Parathyroid adenoma (tissue), 2 donors: Measurements from ENCODE around the gene FAM24B.

Experiments
- H2AFZ ChIP-seq: fragments of 300-600 bp; sonication (generic); one replicate; pipeline ENCODE4 v1.7.0; 2017; ENCODE audit warnings: antibody characterized with exemption, mild to moderate bottlenecking
- H3K27ac ChIP-seq: fragments of 300-600 bp; sonication (generic); one replicate; pipeline ENCODE4 v1.7.0; 2017
- H3K27me3 ChIP-seq: fragments of 300-600 bp; sonication (generic); one replicate; pipeline ENCODE4 v1.7.0; 2017; ENCODE audit warnings: low read length; ENCODE audit not compliant: control insufficient read depth, insufficient read depth
- H3K36me3 ChIP-seq: fragments of 300-600 bp; sonication (generic); one replicate; pipeline ENCODE4 v1.7.0; 2017; ENCODE audit warnings: low read length; ENCODE audit not compliant: control insufficient read depth, insufficient read depth
- H3K4me1 ChIP-seq: fragments of 300-600 bp; sonication (generic); one replicate; pipeline ENCODE4 v1.7.0; 2017; ENCODE audit warnings: control low read depth
- H3K4me2 ChIP-seq: fragments of 300-600 bp; sonication (generic); one replicate; pipeline ENCODE4 v1.7.0; 2017; ENCODE audit warnings: low read length
- H3K4me3 ChIP-seq: fragments of 300-600 bp; sonication (generic); one replicate; pipeline ENCODE4 v1.7.0; 2017; ENCODE audit warnings: low read depth, low read length
- H3K79me2 ChIP-seq: fragments of 300-600 bp; sonication (generic); one replicate; pipeline ENCODE4 v1.7.0; 2017; ENCODE audit warnings: control low read depth
- H3K9ac ChIP-seq: fragments of 300-600 bp; sonication (generic); one replicate; pipeline ENCODE4 v1.7.0; 2017; ENCODE audit warnings: mild to moderate bottlenecking
- H3K9me3 ChIP-seq: fragments of 300-600 bp; sonication (generic); one replicate; pipeline ENCODE4 v1.7.0; 2017; ENCODE audit warnings: low read length; ENCODE audit not compliant: control insufficient read depth
- TF ChIP-seq, protein P1 (sequence below): fragments of 300-600 bp; sonication (generic); IDR thresholded peaks from one replicate; pipeline ENCODE4 v1.7.0; 2017; ENCODE audit warnings: antibody characterized with exemption, mild to moderate bottlenecking
- donor health status: primary hyperparathyroidism.

FAM24B gene

DNA sequence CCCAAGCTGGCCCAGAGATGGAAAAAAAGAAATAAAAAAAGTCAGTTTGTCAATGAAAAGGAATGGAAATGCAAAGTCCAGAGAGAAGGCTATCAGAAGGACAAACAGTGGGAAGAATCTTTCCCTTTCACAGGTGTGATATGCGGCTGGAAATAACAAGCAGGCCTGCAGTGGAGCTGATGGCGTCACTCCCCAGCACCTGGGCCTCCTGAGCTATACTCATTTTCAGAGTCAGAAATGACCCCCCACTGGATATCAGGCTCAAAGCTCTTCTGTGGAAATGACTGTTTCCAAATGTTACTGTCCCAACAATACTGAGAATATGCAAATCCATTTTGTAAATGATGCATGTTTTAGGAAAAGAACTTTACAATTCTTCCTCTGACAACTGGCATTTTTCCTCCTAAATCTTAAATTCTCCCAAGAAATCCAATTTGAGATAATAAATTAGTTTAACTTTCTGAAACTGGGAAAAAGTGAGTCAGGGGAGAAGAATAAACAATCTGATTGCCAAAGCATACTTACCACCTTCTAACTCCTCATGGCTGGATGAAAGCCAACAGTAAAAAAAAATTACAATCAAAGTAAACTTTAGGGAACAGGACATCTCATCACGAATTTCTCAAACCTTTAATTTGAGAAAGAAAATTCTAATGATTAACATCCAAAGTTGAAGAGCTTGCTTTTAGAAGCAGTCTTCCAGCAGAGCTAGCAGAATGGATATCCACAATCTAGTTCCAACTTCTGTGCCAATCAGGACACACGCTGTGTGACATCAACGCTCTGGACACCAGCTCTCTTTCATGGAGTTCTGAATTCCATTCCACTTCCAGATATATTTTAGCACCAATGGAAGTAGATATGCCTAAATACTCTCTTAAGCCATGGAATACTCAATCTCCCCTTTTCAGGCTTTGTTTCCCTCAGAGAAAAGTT lies 28.4 kb downstream of the FAM24B start:
- no peaks in the 10 kb centered on the region for H3K4me1 ChIP-seq

DNA sequence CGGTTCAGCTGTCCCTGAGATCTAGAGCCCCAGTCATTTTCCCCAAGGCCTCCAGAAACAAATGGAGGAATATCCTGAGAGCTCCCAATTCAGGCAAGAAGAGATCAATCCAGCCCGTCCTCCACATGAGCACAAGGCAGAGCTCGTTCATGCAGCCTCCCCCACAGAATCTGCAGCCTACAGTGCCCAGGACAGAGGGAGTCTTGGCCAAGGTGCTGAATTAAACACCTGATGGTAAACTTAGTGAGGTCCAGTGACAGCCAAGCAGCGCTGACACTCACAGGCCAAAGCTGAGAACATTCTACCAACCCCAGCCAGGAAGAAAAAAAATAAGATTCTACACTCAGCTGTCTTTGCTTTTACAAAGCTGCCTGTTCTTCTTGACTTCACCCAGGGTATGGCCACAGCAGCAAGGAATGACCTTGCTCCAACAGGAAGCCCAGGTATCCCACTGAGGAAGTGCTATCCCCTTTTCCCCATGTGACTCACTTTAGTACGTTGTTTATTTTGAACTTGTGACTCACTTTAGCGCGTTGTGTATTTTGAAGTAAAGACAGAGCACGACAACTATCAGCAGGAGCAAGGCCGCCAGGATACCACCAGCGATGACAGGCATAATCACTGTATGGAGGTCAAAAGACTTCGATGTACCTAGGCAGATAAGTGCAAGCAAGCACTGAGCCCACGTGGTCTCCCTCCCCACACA lies 29.3 kb downstream of the FAM24B start:
- no peak overlapping the region for H3K4me3 ChIP-seq
- H3K4me2 ChIP-seq, result no peak overlapping the region
- no peaks in the 10 kb centered on the region for H3K79me2 ChIP-seq
- no peaks in the 10 kb centered on the region for H3K4me1 ChIP-seq
- no peaks in the 10 kb centered on the region for H3K9me3 ChIP-seq
- no peaks in the 10 kb centered on the region for H3K36me3 ChIP-seq
- TF ChIP-seq, protein P1, sequence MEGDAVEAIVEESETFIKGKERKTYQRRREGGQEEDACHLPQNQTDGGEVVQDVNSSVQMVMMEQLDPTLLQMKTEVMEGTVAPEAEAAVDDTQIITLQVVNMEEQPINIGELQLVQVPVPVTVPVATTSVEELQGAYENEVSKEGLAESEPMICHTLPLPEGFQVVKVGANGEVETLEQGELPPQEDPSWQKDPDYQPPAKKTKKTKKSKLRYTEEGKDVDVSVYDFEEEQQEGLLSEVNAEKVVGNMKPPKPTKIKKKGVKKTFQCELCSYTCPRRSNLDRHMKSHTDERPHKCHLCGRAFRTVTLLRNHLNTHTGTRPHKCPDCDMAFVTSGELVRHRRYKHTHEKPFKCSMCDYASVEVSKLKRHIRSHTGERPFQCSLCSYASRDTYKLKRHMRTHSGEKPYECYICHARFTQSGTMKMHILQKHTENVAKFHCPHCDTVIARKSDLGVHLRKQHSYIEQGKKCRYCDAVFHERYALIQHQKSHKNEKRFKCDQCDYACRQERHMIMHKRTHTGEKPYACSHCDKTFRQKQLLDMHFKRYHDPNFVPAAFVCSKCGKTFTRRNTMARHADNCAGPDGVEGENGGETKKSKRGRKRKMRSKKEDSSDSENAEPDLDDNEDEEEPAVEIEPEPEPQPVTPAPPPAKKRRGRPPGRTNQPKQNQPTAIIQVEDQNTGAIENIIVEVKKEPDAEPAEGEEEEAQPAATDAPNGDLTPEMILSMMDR, result no peak
- H3K27me3 ChIP-seq, result no peaks in the 10 kb centered on the region
- no peak overlapping the region for H3K9ac ChIP-seq
- H3K27ac ChIP-seq, result no peak overlapping the region
- no peak overlapping the region for H2AFZ ChIP-seq

More for the DNA sequence above, 28.4 kb downstream of the FAM24B start:
- Histone ChIP-seq H3K9me3 (no peaks in the 10 kb centered on the region), H3K27ac (no peak overlapping the region), H2AFZ (no peak overlapping the region), H3K27me3 (no peaks in the 10 kb centered on the region), H3K79me2 (no peaks in the 10 kb centered on the region), H3K9ac (no peak overlapping the region), H3K4me3 (no peak overlapping the region), H3K4me2 (no peak overlapping the region), H3K36me3 (no peaks in the 10 kb centered on the region)
- TF ChIP-seq, protein P1, result no peak

DNA sequence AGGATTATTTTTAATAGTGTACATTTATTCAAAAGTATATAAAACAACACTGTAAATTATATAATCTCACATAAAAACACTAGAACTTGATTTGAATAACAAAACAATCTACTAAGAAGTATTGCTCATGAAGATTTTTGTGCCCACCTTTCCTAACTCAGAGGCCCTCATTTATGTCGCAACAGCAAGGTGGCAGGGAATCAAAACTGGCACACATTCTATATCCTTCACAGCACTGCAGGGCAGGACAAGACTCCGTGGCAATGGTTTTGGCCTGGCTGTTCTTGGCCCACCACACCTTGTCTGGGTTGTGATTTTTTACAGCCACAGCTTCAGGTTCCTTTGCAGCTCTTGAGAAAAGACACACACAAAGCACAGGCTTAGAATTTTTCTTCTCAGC lies 30.3 kb downstream of the FAM24B start:
- TF ChIP-seq, protein P1, result no peak
- H3K27ac ChIP-seq, result no peak overlapping the region
- no peaks in the 10 kb centered on the region for H3K36me3 ChIP-seq
- no peaks in the 10 kb centered on the region for H3K9me3 ChIP-seq
- H2AFZ ChIP-seq, result no peak overlapping the region
- H3K9ac ChIP-seq, result no peak overlapping the region
- H3K4me1 ChIP-seq, result no peaks in the 10 kb centered on the region
- no peaks in the 10 kb centered on the region for H3K79me2 ChIP-seq
- H3K27me3 ChIP-seq, result no peaks in the 10 kb centered on the region
- no peak overlapping the region for H3K4me2 ChIP-seq
- H3K4me3 ChIP-seq, result no peak overlapping the region

DNA sequence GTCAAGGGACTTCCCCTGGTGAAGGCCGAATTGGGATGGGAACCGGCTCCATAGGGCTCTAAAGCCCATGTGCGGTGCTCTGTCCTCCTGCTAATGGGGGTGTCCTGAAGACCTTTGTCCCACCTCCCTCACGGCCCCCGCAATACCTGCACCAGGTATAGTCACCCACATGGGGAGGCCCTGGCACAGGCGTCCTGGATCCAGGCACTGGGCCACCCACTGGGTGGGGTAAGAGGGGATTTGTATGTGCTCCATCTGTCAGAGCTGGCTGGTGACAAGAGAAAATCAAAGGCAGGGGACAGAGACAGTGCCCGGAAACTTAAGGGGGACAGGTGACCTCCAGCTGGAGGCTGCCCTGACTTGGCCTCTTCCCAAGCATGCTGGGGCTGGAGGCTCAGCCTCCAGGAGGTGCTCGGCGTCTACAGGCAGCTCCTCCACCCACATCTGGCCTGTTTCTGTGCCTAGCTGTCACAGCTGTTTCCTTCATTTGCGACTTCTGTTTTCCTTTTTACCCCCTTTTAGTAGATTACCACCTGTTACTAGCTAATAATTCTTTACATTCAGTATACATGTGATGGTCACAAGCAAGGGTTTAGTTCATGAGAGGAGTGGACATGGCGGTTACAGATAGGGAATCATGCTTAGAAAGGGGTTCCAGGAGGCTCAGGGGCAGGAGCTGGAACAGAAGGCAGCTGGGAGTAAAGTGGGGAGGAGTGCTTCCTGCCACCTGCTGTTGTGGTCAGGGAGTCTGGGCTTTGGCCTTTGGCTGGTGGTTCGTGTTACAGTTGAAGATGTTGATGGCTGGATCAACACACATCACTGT lies 31.4 kb downstream of the FAM24B start:
- Histone ChIP-seq H3K9ac (no peak overlapping the region), H3K27ac (no peak overlapping the region), H3K79me2 (no peaks in the 10 kb centered on the region), H3K27me3 (no peaks in the 10 kb centered on the region), H3K9me3 (no peaks in the 10 kb centered on the region), H3K4me1 (no peaks in the 10 kb centered on the region), H3K36me3 (no peaks in the 10 kb centered on the region), H3K4me3 (no peak overlapping the region), H2AFZ (no peak overlapping the region), H3K4me2 (no peak overlapping the region)
- TF ChIP-seq, protein P1, result no peak
